PFSK-1 (cell line): Measurements from ENCODE around the gene SAMD4A.

Experiments used
- FOXP2 ChIP-seq: optimal IDR thresholded peaks from 2 replicates; pipeline ENCODE3; 2011; ENCODE audit warnings: borderline replicate concordance, control low read depth, inconsistent platforms; ENCODE audit not compliant: insufficient read depth; ENCODE audit errors: extremely low read length, extremely low read depth
- POLR2AphosphoS5 ChIP-seq: IDR thresholded peaks from 2 replicates; pipeline ENCODE4 v1.6.1; 2012; ENCODE audit warnings: low read depth, mild to moderate bottlenecking, control low read depth, low read length, moderate library complexity
- SIN3A ChIP-seq: IDR thresholded peaks from 2 replicates; pipeline ENCODE4 v1.6.1; 2012; ENCODE audit warnings: mild to moderate bottlenecking, low read length, moderate library complexity, borderline replicate concordance; ENCODE audit not compliant: insufficient read depth
- TAF1 ChIP-seq: IDR thresholded peaks from 2 replicates; pipeline ENCODE4 v1.6.1; 2012; ENCODE audit warnings: low read length, control low read depth, borderline replicate concordance; ENCODE audit not compliant: insufficient read depth
- TF ChIP-seq, protein P1 (sequence below), 2 experiments: IDR thresholded peaks; 2 replicates each; pipeline versions ENCODE4 v1.6.1 to v1.8.0; 2011 to 2012; ENCODE audit warnings: low read depth in 2 of 2, low read length in 2 of 2, control low read depth in 1 of 2, inconsistent platforms in 1 of 2, mild to moderate bottlenecking in 1 of 2, moderate library complexity in 1 of 2; ENCODE audit not compliant: insufficient read depth in 1 of 2

SAMD4A gene

GRCh38 chr14:54603362-54603761, 36.4 kb downstream of the SAMD4A start:
- TF ChIP-seq POLR2AphosphoS5 (no peak), TAF1 (no peak), SIN3A (no peak), FOXP2 (no peak)
- TF ChIP-seq, protein P1, sequence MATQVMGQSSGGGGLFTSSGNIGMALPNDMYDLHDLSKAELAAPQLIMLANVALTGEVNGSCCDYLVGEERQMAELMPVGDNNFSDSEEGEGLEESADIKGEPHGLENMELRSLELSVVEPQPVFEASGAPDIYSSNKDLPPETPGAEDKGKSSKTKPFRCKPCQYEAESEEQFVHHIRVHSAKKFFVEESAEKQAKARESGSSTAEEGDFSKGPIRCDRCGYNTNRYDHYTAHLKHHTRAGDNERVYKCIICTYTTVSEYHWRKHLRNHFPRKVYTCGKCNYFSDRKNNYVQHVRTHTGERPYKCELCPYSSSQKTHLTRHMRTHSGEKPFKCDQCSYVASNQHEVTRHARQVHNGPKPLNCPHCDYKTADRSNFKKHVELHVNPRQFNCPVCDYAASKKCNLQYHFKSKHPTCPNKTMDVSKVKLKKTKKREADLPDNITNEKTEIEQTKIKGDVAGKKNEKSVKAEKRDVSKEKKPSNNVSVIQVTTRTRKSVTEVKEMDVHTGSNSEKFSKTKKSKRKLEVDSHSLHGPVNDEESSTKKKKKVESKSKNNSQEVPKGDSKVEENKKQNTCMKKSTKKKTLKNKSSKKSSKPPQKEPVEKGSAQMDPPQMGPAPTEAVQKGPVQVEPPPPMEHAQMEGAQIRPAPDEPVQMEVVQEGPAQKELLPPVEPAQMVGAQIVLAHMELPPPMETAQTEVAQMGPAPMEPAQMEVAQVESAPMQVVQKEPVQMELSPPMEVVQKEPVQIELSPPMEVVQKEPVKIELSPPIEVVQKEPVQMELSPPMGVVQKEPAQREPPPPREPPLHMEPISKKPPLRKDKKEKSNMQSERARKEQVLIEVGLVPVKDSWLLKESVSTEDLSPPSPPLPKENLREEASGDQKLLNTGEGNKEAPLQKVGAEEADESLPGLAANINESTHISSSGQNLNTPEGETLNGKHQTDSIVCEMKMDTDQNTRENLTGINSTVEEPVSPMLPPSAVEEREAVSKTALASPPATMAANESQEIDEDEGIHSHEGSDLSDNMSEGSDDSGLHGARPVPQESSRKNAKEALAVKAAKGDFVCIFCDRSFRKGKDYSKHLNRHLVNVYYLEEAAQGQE (IDR thresholded peaks at IDR 0.05; ENCODE audit: insufficient read depth in 1 of 2, low read depth in 2 of 2, low read length in 2 of 2): no peak

DNA sequence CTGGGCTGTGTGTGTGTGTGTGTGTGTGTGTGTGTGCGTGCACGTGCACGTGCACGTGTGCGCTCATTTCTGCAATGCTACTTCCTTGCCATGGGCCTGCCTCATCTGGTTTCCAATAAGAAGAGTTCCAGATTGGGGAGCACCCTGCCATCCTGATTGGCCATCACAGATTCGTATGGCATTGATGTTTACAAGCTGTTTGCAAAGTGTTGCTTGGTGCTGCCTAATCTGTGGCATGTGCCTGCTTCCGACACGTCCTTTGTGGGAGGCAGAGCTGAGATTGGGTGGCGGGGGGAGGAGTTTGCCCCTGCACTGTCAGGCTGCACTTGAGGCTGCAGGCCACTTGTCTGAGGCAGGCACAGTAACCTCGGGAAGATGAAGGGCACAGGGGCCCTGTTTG, 39.2 kb downstream of the SAMD4A start:
- TF ChIP-seq FOXP2: no peak
- no peak for TF ChIP-seq SIN3A
- no peak for TF ChIP-seq POLR2AphosphoS5
- TF ChIP-seq, protein P1 (IDR thresholded peaks at IDR 0.05; ENCODE audit: insufficient read depth in 1 of 2, low read depth in 2 of 2, low read length in 2 of 2): no peak
- no peak for TF ChIP-seq TAF1

DNA sequence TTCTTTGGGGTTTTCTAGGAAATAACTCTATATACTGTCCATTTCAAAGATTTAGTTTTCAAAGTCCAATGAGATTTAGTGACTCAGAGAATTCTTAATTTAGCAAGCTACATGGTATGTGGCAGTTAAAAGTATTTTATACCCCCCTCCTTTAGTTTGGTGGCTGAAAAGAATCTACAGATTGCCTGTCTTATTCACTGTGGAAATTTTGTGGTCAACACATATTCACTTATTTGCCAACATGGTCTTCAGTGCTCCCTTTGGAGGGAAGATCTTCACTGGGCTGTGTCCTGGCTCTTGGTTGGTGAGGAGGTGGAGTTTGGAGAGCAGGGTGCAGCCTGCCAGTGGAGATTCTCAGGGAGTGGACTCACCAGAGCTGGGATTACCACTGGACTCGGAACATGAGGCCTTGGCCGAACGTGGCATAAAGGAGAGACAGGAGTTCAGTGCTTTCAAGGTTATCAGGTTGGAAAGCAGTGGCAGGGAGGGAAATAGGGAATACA, 39.8 kb downstream of the SAMD4A start:
- no peak for TF ChIP-seq FOXP2
- TF ChIP-seq SIN3A: no peak
- TF ChIP-seq, protein P1 (IDR thresholded peaks at IDR 0.05; ENCODE audit: insufficient read depth in 1 of 2, low read depth in 2 of 2, low read length in 2 of 2): no peak
- no peak for TF ChIP-seq POLR2AphosphoS5
- TF ChIP-seq TAF1: no peak

DNA sequence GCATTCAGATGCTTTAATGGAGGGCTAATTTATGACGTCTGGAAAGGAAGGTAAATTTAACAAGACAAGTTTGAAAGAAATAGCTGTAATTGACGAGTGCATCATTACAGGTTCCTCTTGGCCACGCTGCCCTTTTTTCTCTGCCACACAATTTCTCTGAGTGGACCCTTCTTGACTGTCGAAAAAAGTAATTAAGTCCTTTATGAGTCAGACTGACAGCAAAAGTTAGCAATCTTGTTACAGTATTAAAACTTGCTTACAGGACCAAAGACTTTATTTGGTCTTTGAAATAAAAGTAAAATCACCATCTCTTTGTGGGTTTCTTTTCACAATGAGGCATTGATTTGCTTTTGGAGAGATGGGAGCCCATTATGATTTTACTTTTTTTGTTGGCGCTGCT, 42.6 kb downstream of the SAMD4A start:
- TF ChIP-seq SIN3A (no peak), FOXP2 (no peak), POLR2AphosphoS5 (no peak), TAF1 (no peak)
- TF ChIP-seq, protein P1 (IDR thresholded peaks at IDR 0.05; ENCODE audit: insufficient read depth in 1 of 2, low read depth in 2 of 2, low read length in 2 of 2): no peak
